Hepatocyte (in vitro differentiated cells): ENCODE results near the gene CHAT. TPM values are rescaled to one million over a fixed set of nuclear protein-coding genes. Genes with fewer than 3 reads are reported as not detected.

Experiments
- DNase-seq: peaks from one replicate; pipeline ENCODE4 v3.0.0-alpha.2; 2016; ENCODE audit warnings: low spot score
- H2AFZ ChIP-seq: fragments of 200-600 bp; sonication (generic); 2 replicates; pipeline ENCODE4 v1.6.0; 2016; ENCODE audit warnings: antibody characterized with exemption, mild to moderate bottlenecking
- H3K27ac ChIP-seq: fragments of 200-600 bp; sonication (generic); 2 replicates; pipeline ENCODE4 v1.5.1; 2016; ENCODE audit warnings: mild to moderate bottlenecking
- H3K27me3 ChIP-seq: fragments of 200-600 bp; sonication (generic); 2 replicates; pipeline ENCODE4 v1.6.1; 2016
- H3K36me3 ChIP-seq: fragments of 200-600 bp; sonication (generic); replicated peaks from 2 replicates; pipeline ENCODE4 v1.5.1; 2016; ENCODE audit warnings: low read depth; ENCODE audit not compliant: insufficient read depth
- H3K4me1 ChIP-seq: fragments of 200-600 bp; sonication (generic); 2 replicates; pipeline ENCODE4 v1.5.1; 2016; ENCODE audit warnings: mild to moderate bottlenecking, moderate library complexity; ENCODE audit not compliant: insufficient read depth
- H3K4me2 ChIP-seq: fragments of 200-600 bp; sonication (generic); 2 replicates; pipeline ENCODE4 v1.6.0; 2016
- H3K4me3 ChIP-seq: fragments of 200-600 bp; sonication (generic); 2 replicates; pipeline ENCODE4 v1.5.1; 2016; ENCODE audit warnings: mild to moderate bottlenecking
- H3K79me2 ChIP-seq: fragments of 200-600 bp; sonication (generic); 2 replicates; pipeline ENCODE4 v1.6.0; 2017; ENCODE audit warnings: mild to moderate bottlenecking
- H3K9me2 ChIP-seq: fragments of 200-600 bp; sonication (generic); replicated peaks from 2 replicates; pipeline ENCODE4 v1.6.0; 2017; ENCODE audit warnings: mild to moderate bottlenecking; ENCODE audit not compliant: insufficient read depth
- H3K9me3 ChIP-seq: fragments of 200-600 bp; sonication (generic); 2 replicates; pipeline ENCODE4 v1.5.1; 2016; ENCODE audit warnings: low read depth, mild to moderate bottlenecking
- H4K20me1 ChIP-seq: fragments of 200-600 bp; sonication (generic); 2 replicates; pipeline ENCODE4 v1.6.0; 2016; ENCODE audit warnings: mild to moderate bottlenecking; ENCODE audit not compliant: insufficient read depth, poor library complexity, severe bottlenecking
- EZH2 ChIP-seq: fragments of 200-600 bp; sonication (generic); IDR thresholded peaks from 2 replicates; pipeline ENCODE4 v1.6.1; 2016; ENCODE audit warnings: antibody characterized with exemption, mild to moderate bottlenecking, borderline replicate concordance
- EZH2phosphoT487 ChIP-seq: fragments of 200-600 bp; sonication (generic); IDR thresholded peaks from one replicate; pipeline ENCODE4 v1.6.1; 2018; ENCODE audit warnings: antibody characterized with exemption, mild to moderate bottlenecking, low read depth, moderate library complexity; ENCODE audit not compliant: unreplicated experiment, severe bottlenecking
- WGBS: methylation state at CpG from one replicate; pipeline ENCODE4 v1.1.6; 2016; ENCODE audit warnings: low lambda C conversion rate; ENCODE audit errors: missing lambda C conversion rate; 5-methylcytosine and 5-hydroxymethylcytosine counted together
- polyA plus RNA-seq: library from polyadenylated mRNA; unstranded; fragments of >200 nt; fragmentation: Nextera tagmentation; extraction: Ambion mirVana; gene quantifications from 2 replicates; pipeline ENCODE4 v1.2.1, GENCODE V29; 2016
- total RNA-seq: library from RNA; depleted of rRNA; stranded (reverse); fragments of >200 nt; gene quantifications from 2 replicates; pipeline ENCODE4 v1.2.3, GENCODE V29; 2014
- TF ChIP-seq, protein P1 (sequence below): fragments of 200-600 bp; sonication (generic); IDR thresholded peaks from 2 replicates; pipeline ENCODE4 v1.5.1; 2016; ENCODE audit warnings: antibody characterized with exemption, mild to moderate bottlenecking; ENCODE audit not compliant: poor library complexity

The CHAT gene
- total and polyA plus RNA-seq, 2 experiments from 2014 or later: 0.27 TPM; not detected in 1

GRCh38 chr10:49600046-49600445 is 13.8 kb upstream of the CHAT start:
- Histone ChIP-seq H3K79me2 (no peaks in the 10 kb centered on the region), H3K9me3 (no peaks in the 10 kb centered on the region), H3K4me2 (no peak overlapping the region), H3K27ac (no peak overlapping the region), H3K27me3 (peaks cover 17% of the 10 kb centered on the region), H3K4me1 (no peaks in the 10 kb centered on the region), H3K4me3 (no peak overlapping the region), H3K36me3 (no peaks in the 10 kb centered on the region), H2AFZ (no peak overlapping the region), H4K20me1 (no peaks in the 10 kb centered on the region), H3K9me2 (no peaks in the 10 kb centered on the region)
- 90% methylated on average over 8 of the region's 8 CpGs for WGBS
- DNase-seq: no peak
- TF ChIP-seq, protein P1, sequence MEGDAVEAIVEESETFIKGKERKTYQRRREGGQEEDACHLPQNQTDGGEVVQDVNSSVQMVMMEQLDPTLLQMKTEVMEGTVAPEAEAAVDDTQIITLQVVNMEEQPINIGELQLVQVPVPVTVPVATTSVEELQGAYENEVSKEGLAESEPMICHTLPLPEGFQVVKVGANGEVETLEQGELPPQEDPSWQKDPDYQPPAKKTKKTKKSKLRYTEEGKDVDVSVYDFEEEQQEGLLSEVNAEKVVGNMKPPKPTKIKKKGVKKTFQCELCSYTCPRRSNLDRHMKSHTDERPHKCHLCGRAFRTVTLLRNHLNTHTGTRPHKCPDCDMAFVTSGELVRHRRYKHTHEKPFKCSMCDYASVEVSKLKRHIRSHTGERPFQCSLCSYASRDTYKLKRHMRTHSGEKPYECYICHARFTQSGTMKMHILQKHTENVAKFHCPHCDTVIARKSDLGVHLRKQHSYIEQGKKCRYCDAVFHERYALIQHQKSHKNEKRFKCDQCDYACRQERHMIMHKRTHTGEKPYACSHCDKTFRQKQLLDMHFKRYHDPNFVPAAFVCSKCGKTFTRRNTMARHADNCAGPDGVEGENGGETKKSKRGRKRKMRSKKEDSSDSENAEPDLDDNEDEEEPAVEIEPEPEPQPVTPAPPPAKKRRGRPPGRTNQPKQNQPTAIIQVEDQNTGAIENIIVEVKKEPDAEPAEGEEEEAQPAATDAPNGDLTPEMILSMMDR: no peak
- TF ChIP-seq EZH2 (no peak), EZH2phosphoT487 (no peak)

- TF ChIP-seq EZH2phosphoT487 (no peak), EZH2 (no peak)
- TF ChIP-seq, protein P1: no peak
These were observed 12.9 kb upstream of the CHAT start for GRCh38 chr10:49600781-49601400.

DNA sequence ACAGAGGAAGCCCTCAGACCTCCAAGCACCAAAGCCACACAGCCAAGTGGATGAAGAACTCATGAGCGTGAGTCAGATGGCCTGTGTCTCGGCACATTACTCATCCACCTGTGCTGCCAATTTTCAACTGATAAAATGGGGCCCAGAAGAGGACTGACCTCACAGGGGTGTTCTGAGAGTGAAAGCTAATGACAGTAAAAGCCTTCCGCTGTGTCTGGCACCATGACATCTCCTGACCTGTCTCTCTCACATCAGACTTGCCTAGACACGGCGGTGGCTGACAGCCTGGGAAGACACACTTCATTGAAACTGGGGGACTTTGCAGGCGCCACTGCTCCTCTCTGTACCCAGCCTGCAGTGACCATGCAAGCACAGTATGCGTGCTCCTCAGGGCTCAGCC is 12.0 kb upstream of the CHAT start:
- no peak overlapping the region for H3K4me2 ChIP-seq

More at GRCh38 chr10:49600781-49601400, 12.9 kb upstream of the CHAT start:
- peaks cover 17% of the 10 kb centered on the region for H3K27me3 ChIP-seq
- no peaks in the 10 kb centered on the region for H3K9me3 ChIP-seq
- DNase-seq: no peak
- H3K4me1 ChIP-seq: no peaks in the 10 kb centered on the region
- H3K79me2 ChIP-seq: no peaks in the 10 kb centered on the region
- 75% methylated on average over 4 of the region's 4 CpGs for WGBS
- H3K36me3 ChIP-seq: no peaks in the 10 kb centered on the region
- H3K9me2 ChIP-seq: no peaks in the 10 kb centered on the region
- no peaks in the 10 kb centered on the region for H4K20me1 ChIP-seq
- H3K4me2 ChIP-seq: no peak overlapping the region
- H3K27ac ChIP-seq: no peak overlapping the region
- no peak overlapping the region for H3K4me3 ChIP-seq
- H2AFZ ChIP-seq: no peak overlapping the region

More for the DNA sequence above, 12.0 kb upstream of the CHAT start:
- no peak for DNase-seq
- H3K36me3 ChIP-seq: no peaks in the 10 kb centered on the region
- WGBS: 82% methylated on average over 7 of the region's 7 CpGs
- H3K4me1 ChIP-seq: no peaks in the 10 kb centered on the region
- no peaks in the 10 kb centered on the region for H3K79me2 ChIP-seq
- no peak overlapping the region for H3K27ac ChIP-seq
- no peak overlapping the region for H3K4me3 ChIP-seq
- H2AFZ ChIP-seq: no peak overlapping the region
- H3K9me2 ChIP-seq: no peaks in the 10 kb centered on the region
- H4K20me1 ChIP-seq: no peaks in the 10 kb centered on the region
- H3K27me3 ChIP-seq: peaks cover 20% of the 10 kb centered on the region
- TF ChIP-seq EZH2: no peak
- no peak for TF ChIP-seq EZH2phosphoT487
- TF ChIP-seq, protein P1: no peak
- no peaks in the 10 kb centered on the region for H3K9me3 ChIP-seq
